H9 (cell line): ENCODE results near the gene CD59. TPM values are rescaled to one million over a fixed set of nuclear protein-coding genes. Genes with fewer than 3 reads are reported as not detected.

Experiments used
- DNase-seq: peaks from one replicate; pipeline ENCODE4 v3.0.0-alpha.2; 2017
- H2AFZ ChIP-seq: one replicate; pipeline ENCODE4 v1.6.1; 2013; ENCODE audit warnings: mild to moderate bottlenecking, low read length, control low read depth, moderate library complexity
- H2AK5ac ChIP-seq: 2 replicates; pipeline ENCODE4 v1.6.1; 2013; ENCODE audit warnings: low read length, control low read depth, mixed read lengths; ENCODE audit not compliant: insufficient read length
- H2BK120ac ChIP-seq: one replicate; pipeline ENCODE4 v1.6.1; 2013; ENCODE audit warnings: low read depth, mild to moderate bottlenecking, low read length, control low read depth, inconsistent platforms; ENCODE audit not compliant: poor library complexity, severe bottlenecking
- H2BK12ac ChIP-seq: 2 replicates; pipeline ENCODE4 v1.6.1; 2013; ENCODE audit warnings: low read length, control low read depth, mixed read lengths, low read depth; ENCODE audit not compliant: insufficient read length
- H2BK15ac ChIP-seq: 2 replicates; pipeline ENCODE4 v1.6.1; 2013; ENCODE audit warnings: low read depth, low read length, control low read depth
- H2BK20ac ChIP-seq: one replicate; pipeline ENCODE4 v1.6.1; 2013; ENCODE audit warnings: low read depth, mild to moderate bottlenecking, low read length, control low read depth, inconsistent platforms; ENCODE audit not compliant: poor library complexity, severe bottlenecking
- H2BK5ac ChIP-seq: 2 replicates; pipeline ENCODE4 v1.6.1; 2013; ENCODE audit warnings: low read length, control low read depth, mixed read lengths; ENCODE audit not compliant: insufficient read length
- H3K14ac ChIP-seq: 2 replicates; pipeline ENCODE4 v1.6.1; 2013; ENCODE audit warnings: low read length, control low read depth; ENCODE audit not compliant: insufficient read depth
- H3K18ac ChIP-seq: 2 replicates; pipeline ENCODE4 v1.6.1; 2013; ENCODE audit warnings: low read depth, mild to moderate bottlenecking, mixed read lengths, low read length, control low read depth; ENCODE audit not compliant: insufficient read length
- H3K23ac ChIP-seq: 2 replicates; pipeline ENCODE4 v1.6.1; 2013; ENCODE audit warnings: low read length, control low read depth, mixed read lengths, low read depth; ENCODE audit not compliant: insufficient read length
- H3K23me2 ChIP-seq: 2 replicates; pipeline ENCODE4 v1.6.1; 2013; ENCODE audit warnings: low read depth, mild to moderate bottlenecking, mixed read lengths, low read length, control low read depth; ENCODE audit not compliant: insufficient read length, poor library complexity, severe bottlenecking
- H3K27ac ChIP-seq: 2 replicates; pipeline ENCODE4 v1.5.1; 2013; ENCODE audit warnings: low read length, control low read depth, mixed read lengths, low read depth; ENCODE audit not compliant: insufficient read length
- H3K27me3 ChIP-seq: 2 replicates; pipeline ENCODE4 v1.6.1; 2013; ENCODE audit warnings: low read length, control low read depth, inconsistent platforms; ENCODE audit not compliant: insufficient read depth
- H3K4ac ChIP-seq: 2 replicates; pipeline ENCODE4 v1.6.1; 2013; ENCODE audit warnings: low read depth, mild to moderate bottlenecking, control low read depth, inconsistent platforms, low read length, moderate library complexity
- H3K4me1 ChIP-seq: 2 replicates; pipeline ENCODE4 v1.6.1; 2013; ENCODE audit warnings: low read length, control low read depth, inconsistent platforms; ENCODE audit not compliant: insufficient read depth
- H3K4me2 ChIP-seq: 2 replicates; pipeline ENCODE4 v1.6.1; 2013; ENCODE audit warnings: low read length, control low read depth, mixed read lengths; ENCODE audit not compliant: insufficient read length, insufficient read depth
- H3K56ac ChIP-seq: 2 replicates; pipeline ENCODE4 v1.6.1; 2013; ENCODE audit warnings: low read depth, mild to moderate bottlenecking, mixed read lengths, low read length, control low read depth; ENCODE audit not compliant: insufficient read length
- H3K79me1 ChIP-seq: 2 replicates; pipeline ENCODE4 v1.6.1; 2013; ENCODE audit warnings: low read depth, mild to moderate bottlenecking, moderate library complexity, low read length, control low read depth, inconsistent platforms; ENCODE audit not compliant: insufficient read depth, poor library complexity, severe bottlenecking
- H3K79me2 ChIP-seq: 2 replicates; pipeline ENCODE4 v1.6.1; 2013; ENCODE audit warnings: low read length, control low read depth, inconsistent platforms; ENCODE audit not compliant: insufficient read depth
- H3K9ac ChIP-seq: 2 replicates; pipeline ENCODE4 v1.6.1; 2013; ENCODE audit warnings: low read length, control low read depth, mixed read lengths; ENCODE audit not compliant: insufficient read length; ENCODE audit errors: extremely low read depth
- H3K9me3 ChIP-seq: one replicate; pipeline ENCODE4 v1.6.1; 2013; ENCODE audit warnings: low read depth, low read length, inconsistent platforms; ENCODE audit not compliant: control insufficient read depth
- H3T11ph ChIP-seq: one replicate; pipeline ENCODE4 v1.6.1; 2013; ENCODE audit warnings: mild to moderate bottlenecking, low read length, control low read depth, inconsistent platforms
- H4K20me1 ChIP-seq: one replicate; pipeline ENCODE4 v1.6.1; 2013; ENCODE audit not compliant: control insufficient read depth, insufficient read length, insufficient read depth
- H4K5ac ChIP-seq: 2 replicates; pipeline ENCODE4 v1.6.1; 2013; ENCODE audit warnings: low read depth, mild to moderate bottlenecking, mixed read lengths, low read length, control low read depth; ENCODE audit not compliant: insufficient read length
- H4K8ac ChIP-seq: replicated peaks from 2 replicates; pipeline ENCODE4 v1.6.1; 2013; ENCODE audit warnings: low read length, control low read depth, mixed read lengths, low read depth; ENCODE audit not compliant: insufficient read length
- H4K91ac ChIP-seq: 2 replicates; pipeline ENCODE4 v1.6.1; 2013; ENCODE audit warnings: low read depth, mild to moderate bottlenecking, moderate library complexity, mixed read lengths, low read length, control low read depth; ENCODE audit not compliant: insufficient read length
- H3K27ac Mint-ChIP-seq, 3 experiments: 2 replicates in 2 of 3; 3 replicates in 1 of 3; pipeline ENCODE4 v1.8.0; 2020 to 2021; ENCODE audit warnings: mixed read lengths in 3 of 3, mild to moderate bottlenecking in 1 of 3, moderate library complexity in 1 of 3
- H3K27me3 Mint-ChIP-seq: 2 replicates; pipeline ENCODE4 v1.8.0; 2021; ENCODE audit warnings: low read depth, mild to moderate bottlenecking, moderate library complexity, mixed read lengths
- H3K36me3 Mint-ChIP-seq, 3 experiments: 2 replicates in 2 of 3; 3 replicates in 1 of 3; pipeline ENCODE4 v1.8.0; 2020 to 2021; ENCODE audit warnings: low read depth in 3 of 3, mixed read lengths in 3 of 3; ENCODE audit not compliant: insufficient read depth in 1 of 3
- H3K4me1 Mint-ChIP-seq, 2 experiments: 2 replicates each; pipeline ENCODE4 v1.8.0; 2020; ENCODE audit warnings: mixed read lengths in 2 of 2
- H3K4me3 Mint-ChIP-seq, 2 experiments: 2 replicates in 1 of 2; 3 replicates in 1 of 2; pipeline ENCODE4 v1.8.0; 2020 to 2021; ENCODE audit warnings: mild to moderate bottlenecking in 2 of 2, mixed read lengths in 2 of 2, moderate library complexity in 1 of 2
- H3K9me3 Mint-ChIP-seq, 2 experiments: 2 replicates in 1 of 2; 3 replicates in 1 of 2; pipeline ENCODE4 v1.8.0; 2020; ENCODE audit warnings: mild to moderate bottlenecking in 2 of 2, mixed read lengths in 2 of 2, moderate library complexity in 1 of 2
- CTCF ChIP-seq: fragments of 200-600 bp; sonication (generic); conservative IDR thresholded peaks from 3 replicates; pipeline ENCODE4 v1.8.0; 2021; ENCODE audit warnings: antibody characterized with exemption, mild to moderate bottlenecking
- WGBS: extraction: QIAGEN DNeasy Blood & Tissue Kit; methylation state at CpG from one replicate; pipeline ENCODE4 v1.1.7; 2013; ENCODE audit warnings: missing lambda C conversion rate, low lambda C conversion rate, mixed read lengths; ENCODE audit not compliant: insufficient read length; ENCODE audit errors: extremely low coverage; 5-methylcytosine and 5-hydroxymethylcytosine counted together
- total RNA-seq: library from RNA; stranded (reverse); gene quantifications from 2 replicates; pipeline ENCODE4 v1.2.1, GENCODE V29; 2021

CD59 gene
- total RNA-seq, 1 experiment from 2014 or later, result 91.5 TPM

GRCh38 chr11:33722590-33723234, 13.5 kb downstream of the CD59 start:
- H3K79me2 ChIP-seq, result no peaks in the 10 kb centered on the region; the same call in 1 of the 2 replicates
- H3K27ac Mint-ChIP-seq, result no peak overlapping the region; a peak in 1 of 7 replicates

More at GRCh38 chr11:33722590-33723234, 13.5 kb downstream of the CD59 start:
- no peak overlapping the region for H2AFZ ChIP-seq
- H3K27ac ChIP-seq, result no peak overlapping the region
- no peak overlapping the region for H3K23ac ChIP-seq
- H3K27me3 ChIP-seq, result no peaks in the 10 kb centered on the region
- H3K14ac ChIP-seq, result no peak overlapping the region
- H2BK120ac ChIP-seq, result no peak overlapping the region
- no peak for TF ChIP-seq CTCF
- H4K91ac ChIP-seq, result no peak overlapping the region
- no peak overlapping the region for H2AK5ac ChIP-seq
- no peak overlapping the region for H4K8ac ChIP-seq
- no peak overlapping the region for H2BK15ac ChIP-seq
- no peak overlapping the region for H3K18ac ChIP-seq
- H3K56ac ChIP-seq, result no peak overlapping the region
- Mint-ChIP-seq H3K36me3 (peaks cover 0 to 26% (median 19%) of the 10 kb centered on the region in 3 experiments; a peak in 6 of 7 replicates), H3K9me3 (peaks cover 2% of the 10 kb centered on the region in 2 experiments; a peak in 2 of 5 replicates), H3K4me3 (no peak overlapping the region), H3K27me3 (no peaks in the 10 kb centered on the region), H3K4me1 (peaks cover 16 to 17% of the 10 kb centered on the region in 2 experiments)
- H2BK20ac ChIP-seq, result no peak overlapping the region
- H3K23me2 ChIP-seq, result no peaks in the 10 kb centered on the region
- no peak overlapping the region for H3T11ph ChIP-seq
- H3K4me1 ChIP-seq, result peaks cover 3% of the 10 kb centered on the region; the same call in 1 of the 2 replicates
- H2BK12ac ChIP-seq, result no peak overlapping the region
- DNase-seq, result no peak
- H3K4me2 ChIP-seq, result no peak overlapping the region
- H3K9me3 ChIP-seq, result no peaks in the 10 kb centered on the region
- no peak overlapping the region for H2BK5ac ChIP-seq
- H4K5ac ChIP-seq, result no peak overlapping the region
- H4K20me1 ChIP-seq, result no peaks in the 10 kb centered on the region
- no peak overlapping the region for H3K4ac ChIP-seq
- H3K9ac ChIP-seq, result no peak overlapping the region
- WGBS, result no CpG with 5 or more reads among the region's 2 CpGs
- no peaks in the 10 kb centered on the region for H3K79me1 ChIP-seq
